Ishikawa (cell line): ENCODE results near the gene CACNA1F.

ENCODE experiments used
- EP300 ChIP-seq: IDR thresholded peaks from 2 replicates; pipeline ENCODE4 v1.6.1; 2012; ENCODE audit warnings: borderline replicate concordance
- FOXM1 ChIP-seq: IDR thresholded peaks from 2 replicates; pipeline ENCODE4 v1.6.1; 2012; ENCODE audit warnings: low read depth, borderline replicate concordance
- TAF1 ChIP-seq: IDR thresholded peaks from 2 replicates; pipeline ENCODE4 v1.6.1; 2012; ENCODE audit warnings: low read depth, mild to moderate bottlenecking
- YY1 ChIP-seq: IDR thresholded peaks from 2 replicates; pipeline ENCODE4 v1.6.1; 2012; ENCODE audit warnings: low read depth
- TF ChIP-seq, protein P1 (sequence below): IDR thresholded peaks from 2 replicates; pipeline ENCODE4 v1.6.1; 2012; ENCODE audit warnings: low read depth, mild to moderate bottlenecking

DNA sequence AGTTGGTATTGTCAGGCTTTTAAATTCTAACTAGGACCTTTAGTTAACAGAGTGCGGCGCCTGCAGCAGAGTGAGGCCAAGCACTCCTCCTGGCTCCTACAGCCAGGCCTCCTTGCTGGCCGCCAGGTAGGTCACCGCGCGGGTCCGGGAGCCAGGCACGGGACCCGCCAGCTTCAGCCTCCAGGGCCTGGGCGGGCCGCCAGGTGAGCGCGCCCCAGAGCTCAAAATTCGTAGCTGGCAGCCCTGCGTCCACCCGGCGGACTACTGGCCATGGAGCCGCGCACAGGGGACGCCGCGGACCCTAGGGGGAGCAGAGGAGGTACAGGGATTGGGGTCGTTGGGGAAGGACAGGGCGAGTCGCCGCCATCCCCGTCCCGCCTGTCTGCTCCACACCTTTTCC lies 70.5 kb downstream of the CACNA1F start, which contains the start of gene MAGIX:
- TF ChIP-seq EP300 (no peak), TAF1 (no peak), FOXM1 (no peak), YY1 (no peak)
- TF ChIP-seq, protein P1, sequence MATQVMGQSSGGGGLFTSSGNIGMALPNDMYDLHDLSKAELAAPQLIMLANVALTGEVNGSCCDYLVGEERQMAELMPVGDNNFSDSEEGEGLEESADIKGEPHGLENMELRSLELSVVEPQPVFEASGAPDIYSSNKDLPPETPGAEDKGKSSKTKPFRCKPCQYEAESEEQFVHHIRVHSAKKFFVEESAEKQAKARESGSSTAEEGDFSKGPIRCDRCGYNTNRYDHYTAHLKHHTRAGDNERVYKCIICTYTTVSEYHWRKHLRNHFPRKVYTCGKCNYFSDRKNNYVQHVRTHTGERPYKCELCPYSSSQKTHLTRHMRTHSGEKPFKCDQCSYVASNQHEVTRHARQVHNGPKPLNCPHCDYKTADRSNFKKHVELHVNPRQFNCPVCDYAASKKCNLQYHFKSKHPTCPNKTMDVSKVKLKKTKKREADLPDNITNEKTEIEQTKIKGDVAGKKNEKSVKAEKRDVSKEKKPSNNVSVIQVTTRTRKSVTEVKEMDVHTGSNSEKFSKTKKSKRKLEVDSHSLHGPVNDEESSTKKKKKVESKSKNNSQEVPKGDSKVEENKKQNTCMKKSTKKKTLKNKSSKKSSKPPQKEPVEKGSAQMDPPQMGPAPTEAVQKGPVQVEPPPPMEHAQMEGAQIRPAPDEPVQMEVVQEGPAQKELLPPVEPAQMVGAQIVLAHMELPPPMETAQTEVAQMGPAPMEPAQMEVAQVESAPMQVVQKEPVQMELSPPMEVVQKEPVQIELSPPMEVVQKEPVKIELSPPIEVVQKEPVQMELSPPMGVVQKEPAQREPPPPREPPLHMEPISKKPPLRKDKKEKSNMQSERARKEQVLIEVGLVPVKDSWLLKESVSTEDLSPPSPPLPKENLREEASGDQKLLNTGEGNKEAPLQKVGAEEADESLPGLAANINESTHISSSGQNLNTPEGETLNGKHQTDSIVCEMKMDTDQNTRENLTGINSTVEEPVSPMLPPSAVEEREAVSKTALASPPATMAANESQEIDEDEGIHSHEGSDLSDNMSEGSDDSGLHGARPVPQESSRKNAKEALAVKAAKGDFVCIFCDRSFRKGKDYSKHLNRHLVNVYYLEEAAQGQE, result no peak
